ENCODE results near the gene NPAS3. TPM values are rescaled to one million over a fixed set of nuclear protein-coding genes. Genes with fewer than 3 reads are reported as not detected.

The NPAS3 gene
- total RNA-seq, 4 donors from 2014 or later = 0.51 to 15.2 (median 6.6) TPM

DNA sequence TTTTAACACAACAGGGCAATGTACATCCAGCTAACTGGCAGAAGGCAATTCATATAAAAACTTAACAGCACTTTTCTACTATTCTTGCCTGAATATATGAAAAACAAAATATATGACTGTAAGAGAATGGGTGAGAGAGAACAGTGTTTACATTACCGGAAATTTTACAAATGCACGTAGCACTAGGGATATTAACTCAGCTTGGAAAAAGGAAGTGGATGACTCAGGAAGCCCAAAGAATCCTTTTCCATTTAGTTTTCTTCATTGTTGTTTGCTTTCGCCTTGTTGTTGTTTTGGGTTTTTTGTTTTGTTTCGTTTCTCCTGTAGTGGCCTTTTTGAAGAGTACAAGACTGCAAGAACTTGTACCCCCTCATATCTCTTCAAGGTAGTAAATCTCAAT, 716.7 kb downstream of the NPAS3 start:
- no peaks in the 10 kb centered on the region for H3K9me3 ChIP-seq
- no peak overlapping the region for H3K27ac ChIP-seq
- H3K36me3 ChIP-seq = no peaks in the 10 kb centered on the region
- no peak for DNase-seq
- no peak overlapping the region for H3K4me3 ChIP-seq
- no peaks in the 10 kb centered on the region for H3K27me3 ChIP-seq
- H3K4me1 ChIP-seq = no peaks in the 10 kb centered on the region
- TF ChIP-seq, protein P1, sequence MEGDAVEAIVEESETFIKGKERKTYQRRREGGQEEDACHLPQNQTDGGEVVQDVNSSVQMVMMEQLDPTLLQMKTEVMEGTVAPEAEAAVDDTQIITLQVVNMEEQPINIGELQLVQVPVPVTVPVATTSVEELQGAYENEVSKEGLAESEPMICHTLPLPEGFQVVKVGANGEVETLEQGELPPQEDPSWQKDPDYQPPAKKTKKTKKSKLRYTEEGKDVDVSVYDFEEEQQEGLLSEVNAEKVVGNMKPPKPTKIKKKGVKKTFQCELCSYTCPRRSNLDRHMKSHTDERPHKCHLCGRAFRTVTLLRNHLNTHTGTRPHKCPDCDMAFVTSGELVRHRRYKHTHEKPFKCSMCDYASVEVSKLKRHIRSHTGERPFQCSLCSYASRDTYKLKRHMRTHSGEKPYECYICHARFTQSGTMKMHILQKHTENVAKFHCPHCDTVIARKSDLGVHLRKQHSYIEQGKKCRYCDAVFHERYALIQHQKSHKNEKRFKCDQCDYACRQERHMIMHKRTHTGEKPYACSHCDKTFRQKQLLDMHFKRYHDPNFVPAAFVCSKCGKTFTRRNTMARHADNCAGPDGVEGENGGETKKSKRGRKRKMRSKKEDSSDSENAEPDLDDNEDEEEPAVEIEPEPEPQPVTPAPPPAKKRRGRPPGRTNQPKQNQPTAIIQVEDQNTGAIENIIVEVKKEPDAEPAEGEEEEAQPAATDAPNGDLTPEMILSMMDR (IDR thresholded peaks at IDR 0.05) = no peak
- intact Hi-C loops (cut with DNase I; ENCODE audit: low total_unique reads) = no loop called here

DNA sequence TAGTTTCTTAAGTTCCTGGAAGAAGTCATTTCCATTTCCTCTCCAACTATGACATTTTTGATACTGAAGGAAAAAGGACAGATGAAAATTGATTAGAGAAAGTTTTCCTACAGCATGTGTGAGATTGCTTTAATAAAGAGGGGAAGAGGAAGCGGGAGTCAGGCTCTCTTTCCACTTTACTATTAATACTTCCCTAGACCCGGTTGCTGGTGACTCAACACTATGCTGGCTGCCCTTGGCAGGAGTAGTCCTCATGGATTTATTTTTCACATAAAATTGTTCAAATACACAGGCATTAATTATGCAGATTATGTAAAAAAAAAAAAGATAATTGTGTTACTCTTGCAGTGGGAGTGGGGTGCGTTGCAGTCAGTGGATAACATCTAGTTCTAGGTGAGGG, 718.8 kb downstream of the NPAS3 start:
- intact Hi-C loops (cut with DNase I; ENCODE audit: low total_unique reads) = no loop called here
- no peaks in the 10 kb centered on the region for H3K27me3 ChIP-seq
- H3K27ac ChIP-seq = no peak overlapping the region
- no peaks in the 10 kb centered on the region for H3K36me3 ChIP-seq
- H3K9me3 ChIP-seq = no peaks in the 10 kb centered on the region
- H3K4me1 ChIP-seq = no peaks in the 10 kb centered on the region
- no peak for DNase-seq
- H3K4me3 ChIP-seq = no peak overlapping the region
- TF ChIP-seq, protein P1 (IDR thresholded peaks at IDR 0.05) = no peak
- no peak for TF ChIP-seq POLR2A (IDR thresholded peaks at IDR 0.05)

GRCh38 chr14:33660248-33660647, 721.6 kb downstream of the NPAS3 start:
- intact Hi-C loops (cut with DNase I; ENCODE audit: low total_unique reads) = no loop called here
- Histone ChIP-seq H3K4me1 (no peaks in the 10 kb centered on the region), H3K27me3 (no peaks in the 10 kb centered on the region)

GRCh38 chr14:33661101-33661500, 722.4 kb downstream of the NPAS3 start:
- Histone ChIP-seq H3K9me3 (peaks cover 0 to 3% of the 10 kb centered on the region in 2 donors), H3K27ac (no peak overlapping the region), H3K36me3 (no peaks in the 10 kb centered on the region), H3K4me1 (no peaks in the 10 kb centered on the region), H3K4me3 (no peak overlapping the region), H3K27me3 (no peaks in the 10 kb centered on the region)
- intact Hi-C loops (cut with DNase I; ENCODE audit: low total_unique reads) = no loop called here
- no peak for DNase-seq
- TF ChIP-seq, protein P1 (IDR thresholded peaks at IDR 0.05) = no peak
- TF ChIP-seq POLR2A (IDR thresholded peaks at IDR 0.05) = no peak

More at GRCh38 chr14:33660248-33660647, 721.6 kb downstream of the NPAS3 start:
- Histone ChIP-seq H3K4me3 (no peak overlapping the region), H3K27ac (no peak overlapping the region), H3K9me3 (peaks cover 0 to 3% of the 10 kb centered on the region in 2 donors), H3K36me3 (no peaks in the 10 kb centered on the region)
- TF ChIP-seq, protein P1 (IDR thresholded peaks at IDR 0.05) = no peak
- no peak for TF ChIP-seq POLR2A (IDR thresholded peaks at IDR 0.05)
- DNase-seq = no peak

- DNase-seq = no peak
- H3K36me3 ChIP-seq = no peaks in the 10 kb centered on the region
- peaks cover 0 to 3% of the 10 kb centered on the region in 2 donors for H3K9me3 ChIP-seq
- no peaks in the 10 kb centered on the region for H3K27me3 ChIP-seq
- no peak for TF ChIP-seq POLR2A (IDR thresholded peaks at IDR 0.05)
- TF ChIP-seq, protein P1 (IDR thresholded peaks at IDR 0.05) = no peak
- intact Hi-C loops (cut with DNase I; ENCODE audit: low total_unique reads) = no loop called here
- H3K4me1 ChIP-seq = no peaks in the 10 kb centered on the region
- H3K4me3 ChIP-seq = no peak overlapping the region
- H3K27ac ChIP-seq = no peak overlapping the region
These were observed 729.4 kb downstream of the NPAS3 start for GRCh38 chr14:33668066-33668465.

All from uterus (tissue), 4 donors.